Measurements from ENCODE around the gene NF1.

DNA sequence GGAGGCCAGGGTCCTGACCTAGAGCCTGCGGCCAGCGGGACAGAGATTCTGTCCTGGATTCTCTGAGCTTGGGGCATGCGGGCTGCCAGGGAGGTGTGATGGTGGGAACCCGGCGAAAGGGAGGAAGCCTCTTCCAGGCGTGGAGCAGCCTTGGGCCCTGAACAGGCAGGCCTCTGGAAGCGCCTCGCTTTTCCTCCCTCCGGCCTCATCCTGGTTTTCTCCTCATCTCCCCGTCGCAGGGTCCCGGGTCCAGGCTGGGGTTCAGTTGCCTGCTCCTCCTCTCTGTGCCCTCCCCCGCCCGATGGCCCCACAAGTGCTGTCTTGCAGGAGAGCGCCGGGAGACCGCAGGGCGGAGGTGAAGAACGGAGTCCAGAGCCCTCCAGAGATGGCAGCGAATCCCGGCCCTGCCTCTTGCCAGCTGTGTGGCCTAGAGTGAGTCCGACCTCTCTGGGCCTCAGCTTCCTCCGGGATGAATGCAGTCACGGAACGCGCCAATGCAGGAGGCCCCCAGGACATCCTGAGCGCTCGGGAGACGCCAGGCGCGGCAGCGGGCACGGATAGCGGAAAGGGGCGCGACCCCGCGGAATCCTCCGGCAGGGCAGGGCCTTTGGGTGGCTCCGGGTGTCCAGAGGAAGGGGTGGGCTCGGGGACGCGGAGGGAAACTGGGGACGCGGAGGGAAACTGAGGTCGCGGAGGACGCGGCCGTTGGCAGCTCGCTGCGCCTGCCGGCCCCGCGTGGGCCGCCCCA, 296.1 kb downstream of the NF1 start:
- TF ChIP-seq EZH2 (IDR thresholded peaks at IDR 0.05; ENCODE audit: insufficient read depth, low read length) = peak; percentile 79
- TF ChIP-seq, protein P1, sequence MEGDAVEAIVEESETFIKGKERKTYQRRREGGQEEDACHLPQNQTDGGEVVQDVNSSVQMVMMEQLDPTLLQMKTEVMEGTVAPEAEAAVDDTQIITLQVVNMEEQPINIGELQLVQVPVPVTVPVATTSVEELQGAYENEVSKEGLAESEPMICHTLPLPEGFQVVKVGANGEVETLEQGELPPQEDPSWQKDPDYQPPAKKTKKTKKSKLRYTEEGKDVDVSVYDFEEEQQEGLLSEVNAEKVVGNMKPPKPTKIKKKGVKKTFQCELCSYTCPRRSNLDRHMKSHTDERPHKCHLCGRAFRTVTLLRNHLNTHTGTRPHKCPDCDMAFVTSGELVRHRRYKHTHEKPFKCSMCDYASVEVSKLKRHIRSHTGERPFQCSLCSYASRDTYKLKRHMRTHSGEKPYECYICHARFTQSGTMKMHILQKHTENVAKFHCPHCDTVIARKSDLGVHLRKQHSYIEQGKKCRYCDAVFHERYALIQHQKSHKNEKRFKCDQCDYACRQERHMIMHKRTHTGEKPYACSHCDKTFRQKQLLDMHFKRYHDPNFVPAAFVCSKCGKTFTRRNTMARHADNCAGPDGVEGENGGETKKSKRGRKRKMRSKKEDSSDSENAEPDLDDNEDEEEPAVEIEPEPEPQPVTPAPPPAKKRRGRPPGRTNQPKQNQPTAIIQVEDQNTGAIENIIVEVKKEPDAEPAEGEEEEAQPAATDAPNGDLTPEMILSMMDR (IDR thresholded peaks at IDR 0.05; ENCODE audit: insufficient read depth, low read depth, low read length) = no peak

Measured in astrocyte (in vitro differentiated cells and primary cell).